DND-41 (cell line): Measurements from ENCODE around the gene DPEP1.

Source experiments
- ATAC-seq: fragments of 200-7000 bp; cut with Tn5 transposase; 3 replicates; pipeline ENCODE4 v1.9.1; 2021; ENCODE audit warnings: low read depth; ENCODE audit not compliant: insufficient read depth
- DNase-seq: peaks from one replicate; pipeline ENCODE4 v3.0.0-alpha.2; 2020
- H2AFZ ChIP-seq: 2 replicates; pipeline ENCODE4 v1.6.0; 2012; ENCODE audit warnings: low read depth, low read length
- H3K27ac ChIP-seq: 2 replicates; pipeline ENCODE4 v1.5.1; 2012; ENCODE audit warnings: low read length, inconsistent platforms
- H3K27me3 ChIP-seq: fragments of 200-600 bp; sonication (generic); 2 replicates; pipeline ENCODE4 v1.6.0; 2012; ENCODE audit warnings: low read length, mild to moderate bottlenecking, inconsistent platforms; ENCODE audit not compliant: insufficient read depth, poor library complexity
- H3K36me3 ChIP-seq: 2 replicates; pipeline ENCODE4 v1.5.1; 2012; ENCODE audit warnings: low read length, inconsistent platforms; ENCODE audit not compliant: insufficient read depth
- H3K4me1 ChIP-seq: 2 replicates; pipeline ENCODE4 v1.5.1; 2012; ENCODE audit warnings: mild to moderate bottlenecking, low read length; ENCODE audit not compliant: insufficient read depth
- H3K4me2 ChIP-seq: 2 replicates; pipeline ENCODE4 v1.6.0; 2012; ENCODE audit warnings: mild to moderate bottlenecking, moderate library complexity, low read length, inconsistent platforms; ENCODE audit not compliant: insufficient read depth
- H3K4me3 ChIP-seq, 2 experiments: fragments of 200-600 bp in 1 of 2; shearing (Covaris generic) in 1 of 2; 2 replicates each; pipeline ENCODE4 v1.5.1; 2012 to 2016; ENCODE audit warnings: inconsistent platforms in 2 of 2, low read length in 2 of 2, mild to moderate bottlenecking in 2 of 2, low read depth in 1 of 2, moderate library complexity in 1 of 2
- H3K79me2 ChIP-seq: 2 replicates; pipeline ENCODE4 v1.6.0; 2012; ENCODE audit warnings: low read length, inconsistent platforms; ENCODE audit not compliant: insufficient read depth
- H3K9ac ChIP-seq: 2 replicates; pipeline ENCODE4 v1.6.0; 2012; ENCODE audit warnings: low read depth, mild to moderate bottlenecking, inconsistent platforms, low read length, moderate library complexity
- H3K9me3 ChIP-seq: 2 replicates; pipeline ENCODE4 v1.5.1; 2012; ENCODE audit warnings: low read length, moderate library complexity, mild to moderate bottlenecking, inconsistent platforms; ENCODE audit not compliant: insufficient read depth, severe bottlenecking
- H4K20me1 ChIP-seq: 2 replicates; pipeline ENCODE4 v1.6.0; 2012; ENCODE audit warnings: low read length; ENCODE audit not compliant: insufficient read depth
- CTCF ChIP-seq: IDR thresholded peaks from 2 replicates; pipeline ENCODE4 v1.5.1; 2012; ENCODE audit warnings: borderline replicate concordance, low read length, moderate library complexity, mild to moderate bottlenecking; ENCODE audit not compliant: poor library complexity, severe bottlenecking; ENCODE audit errors: extremely low read depth
- EZH2 ChIP-seq: IDR thresholded peaks from 3 replicates; pipeline ENCODE4 v1.6.1; 2012; ENCODE audit warnings: borderline replicate concordance, low read depth, mild to moderate bottlenecking, moderate library complexity, low read length, inconsistent platforms; ENCODE audit not compliant: severe bottlenecking

DPEP1 gene

GRCh38 chr16:89600956-89601355 is 12.5 kb upstream of the DPEP1 start:
- H3K9me3 ChIP-seq: no peaks in the 10 kb centered on the region
- no peak for ATAC-seq
- no peak for DNase-seq
- H3K4me3 ChIP-seq: no peak overlapping the region
- H3K27me3 ChIP-seq: no peaks in the 10 kb centered on the region
- H3K27ac ChIP-seq: no peak overlapping the region
- H3K4me2 ChIP-seq: no peak overlapping the region
- TF ChIP-seq CTCF (no peak), EZH2 (no peak)
- H3K4me1 ChIP-seq: peaks cover 29% of the 10 kb centered on the region
- no peak overlapping the region for H2AFZ ChIP-seq
- H3K79me2 ChIP-seq: no peaks in the 10 kb centered on the region
- 0 out of 2 replicates have a peak, but pooled peaks cover 3% of the 10 kb centered on the region for H4K20me1 ChIP-seq
- peaks cover 2% of the 10 kb centered on the region for H3K36me3 ChIP-seq
- no peak overlapping the region for H3K9ac ChIP-seq

GRCh38 chr16:89601906-89602272 is 11.6 kb upstream of the DPEP1 start:
- no peak overlapping the region for H2AFZ ChIP-seq
- peaks cover 39% of the 10 kb centered on the region for H3K4me1 ChIP-seq
- ATAC-seq: no peak

GRCh38 chr16:89602273-89602951 is 11.0 kb upstream of the DPEP1 start:
- H3K4me1 ChIP-seq: peaks cover 44% of the 10 kb centered on the region
- TF ChIP-seq EZH2 (no peak), CTCF (no peak)
- DNase-seq (peak; percentile 67), ATAC-seq (peak; percentile 77)
- no peaks in the 10 kb centered on the region for H3K79me2 ChIP-seq
- H3K4me3 ChIP-seq: peak overlapping the region in 1 of 2 experiments; percentile 40; a peak in 2 of 4 replicates
- 0 out of 2 replicates have a peak, but pooled peaks cover 3% of the 10 kb centered on the region for H4K20me1 ChIP-seq
- H3K9ac ChIP-seq: peak overlapping the region; percentile 24
- H3K27me3 ChIP-seq: no peaks in the 10 kb centered on the region
- H3K36me3 ChIP-seq: no peaks in the 10 kb centered on the region
- peak overlapping the region; percentile 75 for H3K27ac ChIP-seq
- H3K4me2 ChIP-seq: peak overlapping the region; percentile 65
- peak overlapping the region; percentile 30; the same call in 1 of the 2 replicates for H2AFZ ChIP-seq
- no peaks in the 10 kb centered on the region for H3K9me3 ChIP-seq

More at GRCh38 chr16:89601906-89602272, 11.6 kb upstream of the DPEP1 start:
- no peaks in the 10 kb centered on the region for H3K9me3 ChIP-seq
- peak overlapping the region; percentile 24; the same call in 1 of the 2 replicates for H3K9ac ChIP-seq
- H3K79me2 ChIP-seq: no peaks in the 10 kb centered on the region
- no peak for DNase-seq
- 0 out of 2 replicates have a peak, but pooled peaks cover 3% of the 10 kb centered on the region for H4K20me1 ChIP-seq
- TF ChIP-seq CTCF: no peak
- peak overlapping the region in 1 of 2 experiments; percentile 40; a peak in 1 of 4 replicates for H3K4me3 ChIP-seq
- peak overlapping the region; percentile 75 for H3K27ac ChIP-seq
- no peaks in the 10 kb centered on the region for H3K36me3 ChIP-seq
- H3K4me2 ChIP-seq: peak overlapping the region; percentile 65
- no peaks in the 10 kb centered on the region for H3K27me3 ChIP-seq
